GM12865 (cell line): Measurements from ENCODE around the gene FTSJ3.

ENCODE experiments used
- DNase-seq: peaks from one replicate; pipeline ENCODE4 v3.0.0; 2010; ENCODE audit warnings: low read depth
- H3K4me3 ChIP-seq: 2 replicates; pipeline ENCODE4 v1.5.1; 2011; ENCODE audit warnings: mild to moderate bottlenecking, low read depth, low read length, control low read depth
- CTCF ChIP-seq: IDR thresholded peaks from 2 replicates; pipeline ENCODE4 v1.5.1; 2011; ENCODE audit warnings: low read length, control low read depth, low read depth, inconsistent platforms; ENCODE audit not compliant: insufficient read depth; ENCODE audit errors: missing control alignments

Gene FTSJ3

GRCh38 chr17:63822537-63822936 is 4.9 kb downstream of the FTSJ3 start:
- H3K4me3 ChIP-seq: no peak overlapping the region
- DNase-seq: no peak
- TF ChIP-seq CTCF: no peak

- H3K4me3 ChIP-seq: no peak overlapping the region
- TF ChIP-seq CTCF: no peak
These were observed 5.7 kb downstream of the FTSJ3 start for GRCh38 chr17:63821804-63822203.

GRCh38 chr17:63820963-63821561 is 6.4 kb downstream of the FTSJ3 start:
- no peak overlapping the region for H3K4me3 ChIP-seq
- no peak for TF ChIP-seq CTCF
- DNase-seq: no peak

More at GRCh38 chr17:63821804-63822203, 5.7 kb downstream of the FTSJ3 start:
- no peak for DNase-seq

GRCh38 chr17:63819585-63820537 is 7.6 kb downstream of the FTSJ3 start:
- H3K4me3 ChIP-seq: no peak overlapping the region
- TF ChIP-seq CTCF: no peak
- no peak for DNase-seq

- no peak overlapping the region for H3K4me3 ChIP-seq
- no peak for TF ChIP-seq CTCF
- DNase-seq: no peak
These were observed 8.3 kb downstream of the FTSJ3 start for GRCh38 chr17:63819131-63819530.

- TF ChIP-seq CTCF: no peak
- H3K4me3 ChIP-seq: no peak overlapping the region
- DNase-seq: no peak
These were observed 9.6 kb downstream of the FTSJ3 start for GRCh38 chr17:63817736-63818385.
